Raji (cell line): ENCODE data around the gene DNAAF3.

ENCODE experiments used
- POLR2A ChIP-seq: IDR thresholded peaks from 2 replicates; pipeline ENCODE4 v1.6.1; 2011; ENCODE audit warnings: low read depth, low read length, control low read depth; ENCODE audit not compliant: insufficient read depth

DNAAF3 gene

DNA sequence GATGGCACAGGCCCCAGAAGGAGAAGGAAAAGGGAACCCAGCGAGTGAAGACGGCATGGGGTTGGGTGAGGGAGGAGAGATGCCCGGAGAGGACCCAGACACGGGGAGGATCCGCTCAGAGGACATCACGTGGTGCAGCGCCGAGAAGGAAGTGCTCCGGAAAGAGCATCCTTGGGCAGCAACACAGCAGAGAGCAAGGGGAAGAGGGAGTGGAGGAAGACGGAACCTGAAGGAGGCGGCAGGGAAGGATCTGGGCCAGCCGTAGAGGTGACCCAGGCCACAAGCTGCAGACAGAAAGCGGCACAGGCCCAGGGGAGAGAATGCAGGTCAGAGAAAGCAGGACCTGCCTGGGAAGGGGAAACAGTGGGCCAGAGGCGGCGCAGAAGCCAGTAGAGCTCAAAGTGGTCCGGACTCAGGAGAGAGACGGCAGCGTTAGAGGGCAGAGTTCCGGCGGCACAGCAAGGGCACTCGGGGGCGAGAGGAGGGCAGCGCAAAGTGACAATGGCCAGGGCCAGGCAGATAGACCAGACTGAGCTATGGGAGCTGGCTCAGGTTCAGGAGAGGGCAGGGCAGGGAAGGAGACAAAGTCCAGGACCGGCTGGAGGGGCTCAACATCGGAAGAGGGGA is 50.1 kb downstream of the DNAAF3 start:
- TF ChIP-seq POLR2A, result peak; percentile 59

- TF ChIP-seq POLR2A, result no peak
These were observed 50.9 kb downstream of the DNAAF3 start for GRCh38 chr19:55115446-55116065.

DNA sequence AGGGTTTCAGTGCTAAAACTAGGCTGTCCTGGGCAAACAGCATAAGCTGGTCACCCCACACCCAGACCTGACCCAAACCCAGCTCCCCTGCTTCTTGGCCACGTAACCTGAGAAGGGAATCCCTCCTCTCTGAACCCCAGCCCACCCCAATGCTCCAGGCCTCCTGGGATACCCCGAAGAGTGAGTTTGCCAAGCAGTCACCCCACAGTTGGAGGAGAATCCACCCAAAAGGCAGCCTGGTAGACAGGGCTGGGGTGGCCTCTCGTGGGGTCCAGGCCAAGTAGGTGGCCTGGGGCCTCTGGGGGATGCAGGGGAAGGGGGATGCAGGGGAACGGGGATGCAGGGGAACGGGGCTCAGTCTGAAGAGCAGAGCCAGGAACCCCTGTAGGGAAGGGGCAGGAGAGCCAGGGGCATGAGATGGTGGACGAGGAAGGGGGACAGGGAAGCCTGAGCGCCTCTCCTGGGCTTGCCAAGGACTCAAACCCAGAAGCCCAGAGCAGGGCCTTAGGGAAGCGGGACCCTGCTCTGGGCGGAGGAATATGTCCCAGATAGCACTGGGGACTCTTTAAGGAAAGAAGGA is 51.8 kb downstream of the DNAAF3 start:
- TF ChIP-seq POLR2A, result no peak

DNA sequence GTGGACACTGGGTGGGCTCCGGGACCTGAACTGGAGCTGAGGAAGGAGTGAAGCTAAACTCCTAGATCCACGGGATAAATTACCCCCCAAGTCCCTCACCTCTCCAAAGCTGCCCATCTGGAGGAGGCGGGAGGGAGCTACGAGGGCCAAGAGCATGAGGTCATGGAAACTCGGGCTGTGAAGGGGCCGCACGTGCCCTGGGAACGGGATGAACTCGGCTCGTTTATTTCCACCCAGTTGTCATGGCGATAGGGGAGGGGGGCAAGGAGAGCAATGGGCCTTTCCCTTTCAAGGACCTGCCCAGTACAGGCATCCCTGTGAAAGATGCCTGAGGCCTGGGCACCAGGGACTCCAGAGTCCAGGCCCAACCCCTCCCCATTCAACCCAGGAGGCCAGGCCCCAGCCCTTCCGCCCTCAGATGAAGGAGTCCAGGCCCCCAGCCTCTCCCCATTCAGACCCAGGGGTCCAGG is 52.8 kb downstream of the DNAAF3 start:
- TF ChIP-seq POLR2A, result no peak

DNA sequence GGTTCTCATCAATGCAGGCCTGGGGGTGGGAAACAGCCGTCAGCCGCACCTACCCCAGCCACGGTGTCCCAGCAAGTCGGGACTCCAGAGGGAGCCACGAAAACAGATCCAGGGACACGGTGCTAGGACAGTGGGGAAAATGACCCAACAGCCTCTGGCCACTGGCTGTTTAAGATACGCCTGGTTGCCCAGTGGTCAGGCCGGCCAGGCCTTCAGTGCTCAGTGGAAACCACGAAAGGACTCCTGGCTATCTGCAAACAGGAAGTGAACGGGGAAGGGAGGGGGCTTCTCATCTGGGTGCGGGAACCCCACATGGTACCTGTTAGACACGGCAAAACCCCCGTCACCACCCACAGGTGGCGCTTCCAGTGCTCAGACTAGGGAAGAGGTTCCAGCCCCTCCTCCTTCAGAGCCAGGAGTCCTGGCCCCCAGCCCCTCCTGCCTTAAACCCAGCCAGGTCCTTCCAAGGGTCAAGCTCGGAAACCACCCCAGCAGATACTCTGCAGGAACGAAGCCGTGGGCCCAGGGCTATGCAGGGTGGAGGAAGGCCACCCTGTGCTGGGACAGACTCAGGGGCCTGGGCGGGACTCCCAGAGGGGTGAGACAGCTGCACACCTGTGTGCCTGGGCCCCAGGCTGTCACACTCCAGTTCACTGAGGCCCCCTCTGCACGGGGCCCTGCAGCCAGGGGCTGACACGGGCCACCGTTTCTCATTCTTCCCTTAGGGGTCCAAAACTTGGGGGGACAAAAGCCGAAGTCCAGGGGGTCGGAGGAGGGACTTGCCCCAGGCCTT is 53.4 kb downstream of the DNAAF3 start:
- TF ChIP-seq POLR2A, result no peak

GRCh38 chr19:55112246-55112776 is 54.1 kb downstream of the DNAAF3 start:
- no peak for TF ChIP-seq POLR2A

DNA sequence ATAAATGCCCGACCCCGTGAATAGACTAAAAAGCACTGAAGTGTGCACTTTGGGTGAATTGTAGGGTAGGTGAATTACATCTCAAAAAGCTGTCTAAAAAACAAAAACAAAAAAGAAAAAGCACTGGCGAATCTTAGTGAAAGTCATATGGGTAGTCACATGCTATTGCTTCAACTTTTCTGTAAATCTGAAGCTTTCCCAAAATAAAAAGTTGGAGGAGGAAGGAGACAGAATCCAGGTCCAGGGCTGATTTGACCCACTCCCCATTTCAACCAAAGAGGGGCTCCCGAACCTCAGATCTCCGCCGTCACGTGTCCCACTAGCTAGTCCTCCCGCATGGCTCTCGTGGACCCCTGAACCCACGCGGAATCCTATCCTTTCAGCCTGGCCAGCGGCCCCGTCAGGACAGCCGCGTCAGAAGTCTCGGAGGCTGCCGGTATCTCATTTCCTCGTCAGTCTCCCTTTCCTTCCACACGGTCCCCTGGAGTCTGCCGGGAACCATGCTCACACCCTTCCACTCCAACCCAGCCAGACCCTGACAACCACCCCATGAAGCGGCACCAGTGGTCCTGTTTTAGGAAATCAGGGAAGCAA is 55.1 kb downstream of the DNAAF3 start:
- TF ChIP-seq POLR2A, result no peak

- TF ChIP-seq POLR2A, result no peak
These were observed 56.7 kb downstream of the DNAAF3 start for GRCh38 chr19:55109527-55110291.
